ENCODE data around the gene TLCD3A. TPM values are rescaled to one million over a fixed set of nuclear protein-coding genes. Genes with fewer than 3 reads are reported as not detected.

TLCD3A gene
- total RNA-seq, 1 donor from 2014 or later = 38.4 TPM

DNA sequence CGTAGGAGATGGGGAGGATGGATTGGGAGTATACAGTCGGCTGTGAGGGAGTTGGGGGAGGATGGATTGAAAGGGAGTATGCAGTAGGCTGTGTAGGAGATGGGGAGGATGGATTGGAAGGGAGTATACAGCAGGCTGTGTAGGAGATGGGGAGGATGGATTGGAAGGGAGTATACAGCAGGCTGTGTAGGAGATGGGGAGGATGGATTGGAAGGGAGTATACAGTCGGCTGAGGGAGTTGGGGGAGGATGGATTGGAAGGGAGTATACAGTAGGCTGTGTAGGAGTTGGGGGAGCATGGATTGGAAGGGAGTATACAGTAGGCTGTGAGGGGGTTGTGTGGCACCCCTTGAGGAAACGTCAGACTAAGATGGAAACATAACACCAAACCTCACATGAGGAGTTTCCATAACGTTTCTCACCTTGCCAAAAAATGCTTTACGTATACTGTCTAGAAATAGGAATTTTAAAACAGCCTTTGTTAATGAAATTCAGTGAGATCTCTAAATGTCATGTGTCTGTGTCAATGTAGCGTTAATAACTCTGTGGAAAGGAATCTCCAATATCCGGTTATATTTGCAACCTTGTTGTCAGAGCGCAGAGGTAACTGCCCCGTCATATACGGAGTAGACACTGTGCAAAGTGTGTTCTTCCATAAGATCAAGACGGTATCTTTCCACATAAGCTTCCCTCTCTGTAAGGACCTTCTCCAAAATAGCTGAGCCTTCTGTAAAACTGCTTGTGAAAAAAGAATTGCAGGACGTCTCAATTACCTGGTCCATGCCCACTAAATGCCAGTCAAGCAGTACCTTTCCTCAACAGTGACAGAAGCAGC is 11.5 kb upstream of the TLCD3A start:
- TF ChIP-seq CTCF (IDR thresholded peaks at IDR 0.05; ENCODE audit: insufficient read depth, low read length, poor library complexity, severe bottlenecking) = no peak
- DNase-seq (ENCODE audit: low read depth) = no peak
- Histone ChIP-seq H3K4me3 (ENCODE audit: low read depth, low read length) (no peak overlapping the region), H3K27me3 (ENCODE audit: control insufficient read depth, insufficient read depth, low read length) (no peaks in the 10 kb centered on the region), H3K36me3 (ENCODE audit: control insufficient read depth, insufficient read depth, low read length) (no peaks in the 10 kb centered on the region)

GRCh38 chr17:721540-721937 is 10.9 kb upstream of the TLCD3A start:
- Histone ChIP-seq H3K4me3 (ENCODE audit: low read depth, low read length) (no peak overlapping the region), H3K36me3 (ENCODE audit: control insufficient read depth, insufficient read depth, low read length) (no peaks in the 10 kb centered on the region), H3K27me3 (ENCODE audit: control insufficient read depth, insufficient read depth, low read length) (no peaks in the 10 kb centered on the region)
- no peak for DNase-seq (ENCODE audit: low read depth)
- TF ChIP-seq CTCF (IDR thresholded peaks at IDR 0.05; ENCODE audit: insufficient read depth, low read length, poor library complexity, severe bottlenecking) = no peak

DNA sequence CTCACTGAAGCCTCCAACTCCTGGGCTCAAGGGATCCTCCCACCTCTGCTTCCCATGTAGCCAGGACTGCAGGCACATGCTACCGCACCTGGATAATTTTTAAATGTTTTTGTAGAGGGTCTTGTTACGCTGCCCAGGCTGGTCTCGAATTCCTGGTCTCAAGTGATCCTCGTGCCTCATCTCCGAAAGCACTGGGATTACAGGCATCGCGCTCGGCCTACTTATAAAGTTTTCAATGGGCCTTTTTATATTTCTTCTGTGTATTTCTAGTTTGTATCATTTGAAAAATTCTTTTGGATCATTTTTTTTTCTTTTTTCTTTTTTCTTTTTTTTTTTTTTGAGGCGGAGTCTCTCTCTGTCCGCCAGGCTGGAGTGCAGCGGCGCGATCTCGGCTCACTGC is 7.3 kb upstream of the TLCD3A start:
- Histone ChIP-seq H3K27me3 (ENCODE audit: control insufficient read depth, insufficient read depth, low read length) (no peaks in the 10 kb centered on the region), H3K4me3 (ENCODE audit: low read depth, low read length) (no peak overlapping the region), H3K36me3 (ENCODE audit: control insufficient read depth, insufficient read depth, low read length) (no peaks in the 10 kb centered on the region)
- DNase-seq (ENCODE audit: low read depth) = no peak
- TF ChIP-seq CTCF (IDR thresholded peaks at IDR 0.05; ENCODE audit: insufficient read depth, low read length, poor library complexity, severe bottlenecking) = no peak

DNA sequence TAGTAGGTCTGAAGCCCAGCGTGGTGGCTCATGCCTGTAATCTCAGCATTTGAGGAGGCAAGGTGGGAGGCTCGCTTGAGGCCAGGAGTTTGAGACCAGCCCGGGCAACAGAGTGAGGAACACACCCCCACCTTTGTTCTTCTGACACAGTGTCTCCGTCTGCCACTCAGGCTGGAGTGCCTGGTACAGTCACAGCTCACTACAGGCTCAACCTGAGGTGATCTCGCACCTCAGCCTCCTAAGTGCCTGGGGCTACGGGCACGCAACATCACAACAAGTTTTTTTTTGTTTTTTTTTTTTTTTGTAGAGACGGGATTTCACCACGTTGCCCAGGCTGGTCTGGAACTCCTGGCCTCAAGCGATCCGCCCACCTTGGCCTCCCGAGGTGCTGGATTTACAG is 6.7 kb upstream of the TLCD3A start:
- Histone ChIP-seq H3K36me3 (ENCODE audit: control insufficient read depth, insufficient read depth, low read length) (no peaks in the 10 kb centered on the region), H3K27me3 (ENCODE audit: control insufficient read depth, insufficient read depth, low read length) (no peaks in the 10 kb centered on the region), H3K4me3 (ENCODE audit: low read depth, low read length) (no peak overlapping the region)
- no peak for DNase-seq (ENCODE audit: low read depth)
- no peak for TF ChIP-seq CTCF (IDR thresholded peaks at IDR 0.05; ENCODE audit: insufficient read depth, low read length, poor library complexity, severe bottlenecking)

- TF ChIP-seq CTCF (IDR thresholded peaks at IDR 0.05; ENCODE audit: insufficient read depth, low read length, poor library complexity, severe bottlenecking) = no peak
- Histone ChIP-seq H3K27me3 (ENCODE audit: control insufficient read depth, insufficient read depth, low read length) (no peaks in the 10 kb centered on the region), H3K4me3 (ENCODE audit: low read depth, low read length) (no peak overlapping the region), H3K36me3 (ENCODE audit: control insufficient read depth, insufficient read depth, low read length) (no peaks in the 10 kb centered on the region)
- DNase-seq (ENCODE audit: low read depth) = no peak
Measured at GRCh38 chr17:726271-726919, 6.0 kb upstream of the TLCD3A start.
